Spleen (tissue), 11 donors: Measurements from ENCODE around the gene NRN1L. TPM values are rescaled to one million over a fixed set of nuclear protein-coding genes. Genes with fewer than 3 reads are reported as not detected.

Experiments
- DNase-seq: peaks from one replicate; pipeline ENCODE4 v3.0.0-alpha.2; 2020
- H3K27ac ChIP-seq, 8 donors: fragments of 200-600 bp; sonication (generic) in 7 of 8; 1 replicate in 4 of 8; 2 replicates in 4 of 8; pipeline versions ENCODE4 v1.5.0 to v1.8.0; 2016 to 2021; ENCODE audit warnings: inconsistent platforms in 4 of 8, mild to moderate bottlenecking in 4 of 8, moderate library complexity in 1 of 8
- H3K27me3 ChIP-seq, 7 donors: fragments of 200-600 bp; sonication (generic) in 6 of 7; replicated peaks in 1 of 7; 1 replicate in 4 of 7; 2 replicates in 3 of 7; pipeline versions ENCODE4 v1.5.0 to v1.8.0; 2016 to 2021; ENCODE audit warnings: inconsistent platforms in 3 of 7, mild to moderate bottlenecking in 1 of 7
- H3K36me3 ChIP-seq, 6 donors: fragments of 200-600 bp; sonication (generic) in 5 of 6; 1 replicate in 4 of 6; 2 replicates in 2 of 6; pipeline versions ENCODE4 v1.5.0 to v1.8.0; 2016 to 2021; ENCODE audit warnings: inconsistent platforms in 2 of 6
- H3K4me1 ChIP-seq, 6 donors: fragments of 200-600 bp; sonication (generic) in 5 of 6; 1 replicate in 3 of 6; 2 replicates in 3 of 6; pipeline versions ENCODE4 v1.5.0 to v1.8.0; 2016 to 2021; ENCODE audit warnings: inconsistent platforms in 3 of 6
- H3K4me3 ChIP-seq, 8 donors: fragments of 200-600 bp; sonication (generic) in 7 of 8; 1 replicate in 4 of 8; 2 replicates in 4 of 8; pipeline versions ENCODE4 v1.5.0 to v1.8.0; 2016 to 2021; ENCODE audit warnings: inconsistent platforms in 4 of 8, mild to moderate bottlenecking in 4 of 8, moderate library complexity in 2 of 8
- H3K9me3 ChIP-seq, 8 donors: fragments of 200-600 bp; sonication (generic) in 7 of 8; 1 replicate in 4 of 8; 2 replicates in 4 of 8; pipeline versions ENCODE4 v1.5.0 to v1.8.0; 2016 to 2021; ENCODE audit warnings: inconsistent platforms in 4 of 8
- CTCF ChIP-seq, 11 experiments: fragments of 200-600 bp in 7 of 11; fragments of 450-650 bp in 4 of 11; sonication (generic) in 4 of 11; IDR thresholded peaks in 8 of 11; conservative IDR thresholded peaks in 3 of 11; 1 replicate in 7 of 11; 2 replicates in 4 of 11; pipeline versions ENCODE4 v1.4.0 to v1.8.0; 2016 to 2021; ENCODE audit warnings: antibody characterized with exemption in 11 of 11, inconsistent platforms in 4 of 11, mild to moderate bottlenecking in 1 of 11
- POLR2A ChIP-seq, 3 donors: fragments of 450-650 bp; IDR thresholded peaks; one replicate each; pipeline ENCODE4 v1.5.1; 2017; ENCODE audit warnings: antibody characterized with exemption in 3 of 3, mild to moderate bottlenecking in 1 of 3
- POLR2AphosphoS5 ChIP-seq, 3 donors: sonication (generic); formaldehyde crosslinking; IDR thresholded peaks; one replicate each; pipeline ENCODE4 v1.5.1; 2017; ENCODE audit warnings: antibody characterized with exemption in 3 of 3
- WGBS, 5 donors: extraction: QIAGEN DNeasy Blood & Tissue Kit in 3 of 5; methylation state at CpG; one replicate each; pipeline versions ENCODE4 v1.1.5 to v1.1.7; 2013 to 2018; 5-methylcytosine and 5-hydroxymethylcytosine counted together
- intact Hi-C: fragments of 100-400 bp; cut with DNase I; formaldehyde crosslinking; loops from one replicate; pipeline ENCODE4 v1.15.0; 2023; ENCODE audit warnings: low total_unique reads
- polyA plus RNA-seq, 3 donors: library from polyadenylated mRNA; stranded (reverse); fragments of 200-250 nt; gene quantifications; one replicate each; pipeline ENCODE4 v1.2.1, GENCODE V29; 2013
- total RNA-seq, 7 donors: library from RNA; depleted of rRNA in 3 of 7; stranded (reverse); fragments of >200 nt in 3 of 7; fragmentation: NEBNext Ultra II Directional in 4 of 7; extraction: Animal tissue kit (Norgen Biotek cat#: 25700) in 4 of 7; gene quantifications; one replicate each; pipeline versions ENCODE4 v1.1.0 to v1.2.1, GENCODE V29; 2016 to 2021
- donor health status: healthy with polysubstance abuse.
- donor health status: DM: no; HTN: no; CAD: no; lungs with moderate emphysema.
- donor health status: DM: no; HTN: no; CAD: no.
- donor health status: Bipolar disorder and iron deficiency.
- donor health status: healthy.
- donor health status: DM: no; HTN: no; CAD: no.
- donor health status: DM: yes; HTN: yes; CAD: no.

NRN1L gene
- total and polyA plus RNA-seq, 10 donors, result 0.60 to 6.2 (median 3.0) TPM; not detected in 2

GRCh38 chr16:67847064-67847861 is 37.4 kb upstream of the NRN1L start, which contains the start of gene CENPT:
CENPT (minus strand) TSS chr16:67847693; CDS start chr16:67833859, 13,834 bp downstream.
- peaks cover 40 to 91% (median 66%) of the 10 kb centered on the region in 6 donors for H3K4me1 ChIP-seq
- no peak for DNase-seq
- TF ChIP-seq CTCF (IDR thresholded peaks at IDR 0.05 in 8 of 11, conservative IDR thresholded peaks at IDR 0.05 in 3 of 11) (peak in 1 of 11 experiments; percentile 19), POLR2A (IDR thresholded peaks at IDR 0.05) (no peak)
- intact Hi-C loops, result loop anchor here (10.0 kb wide), 1 partner anchor 88 kb away; the partner anchor contains the start of genes CTRL and PSMB10
- peaks cover 0 to 15% (median 0%) of the 10 kb centered on the region in 6 donors for H3K36me3 ChIP-seq
- H3K9me3 ChIP-seq, result no peaks in the 10 kb centered on the region
- H3K27ac ChIP-seq, result peak within 1 kb of the TSS; percentile 75 to 100 (median 94)
- H3K27me3 ChIP-seq, result no peaks in the 10 kb centered on the region
- H3K4me3 ChIP-seq, result peak within 1 kb of the TSS; percentile 61 to 100 (median 98)
- WGBS, 5 donors, result 0 to 2% (median 1%) methylated on average over 16 to 62 of the region's 62 CpGs

GRCh38 chr16:67848118-67848517 is 36.6 kb upstream of the NRN1L start:
- Histone ChIP-seq H3K36me3 (peaks cover 0 to 15% (median 0%) of the 10 kb centered on the region in 6 donors), H3K27ac (peak overlapping the region in 2 of 8 donors; percentile 95 to 100), H3K4me3 (peak overlapping the region; percentile 61 to 100 (median 98)), H3K4me1 (peaks cover 40 to 90% (median 60%) of the 10 kb centered on the region in 6 donors), H3K9me3 (no peaks in the 10 kb centered on the region), H3K27me3 (no peaks in the 10 kb centered on the region)
- DNase-seq, result no peak
- 76 to 90% (median 85%) methylated on average over 11 of the region's 11 CpGs for WGBS, 5 donors
- no peak for TF ChIP-seq POLR2AphosphoS5 (IDR thresholded peaks at IDR 0.05)
- TF ChIP-seq POLR2A (IDR thresholded peaks at IDR 0.05), result no peak
- no peak for TF ChIP-seq CTCF (IDR thresholded peaks at IDR 0.05 in 8 of 11, conservative IDR thresholded peaks at IDR 0.05 in 3 of 11)
- intact Hi-C loops, result loop anchor here (10.0 kb wide), 1 partner anchor 87 kb away; the partner anchor contains the start of genes CTRL and PSMB10

GRCh38 chr16:67853670-67854069 is 31.0 kb upstream of the NRN1L start:
- no peaks in the 10 kb centered on the region for H3K9me3 ChIP-seq
- peaks cover 0 to 27% (median 0%) of the 10 kb centered on the region in 6 donors for H3K36me3 ChIP-seq
- H3K27ac ChIP-seq, result no peak overlapping the region
- TF ChIP-seq POLR2A (IDR thresholded peaks at IDR 0.05) (no peak), CTCF (IDR thresholded peaks at IDR 0.05 in 8 of 11, conservative IDR thresholded peaks at IDR 0.05 in 3 of 11) (no peak), POLR2AphosphoS5 (IDR thresholded peaks at IDR 0.05) (no peak)
- no peak overlapping the region for H3K4me3 ChIP-seq
- H3K4me1 ChIP-seq, result peaks cover 0 to 83% (median 31%) of the 10 kb centered on the region in 6 donors
- WGBS, 5 donors, result 94 to 100% (median 95%) methylated on average over 3 of the region's 3 CpGs
- no peak for DNase-seq
- intact Hi-C loops, result no loop called here
- no peaks in the 10 kb centered on the region for H3K27me3 ChIP-seq

GRCh38 chr16:67855789-67856188 is 28.9 kb upstream of the NRN1L start:
- H3K27ac ChIP-seq, result no peak overlapping the region
- 76 to 84% (median 81%) methylated on average over 10 of the region's 10 CpGs for WGBS, 5 donors
- no peak for TF ChIP-seq POLR2AphosphoS5 (IDR thresholded peaks at IDR 0.05)
- TF ChIP-seq POLR2A (IDR thresholded peaks at IDR 0.05), result no peak
- TF ChIP-seq CTCF (IDR thresholded peaks at IDR 0.05 in 8 of 11, conservative IDR thresholded peaks at IDR 0.05 in 3 of 11), result no peak
- peaks cover 0 to 20% (median 6%) of the 10 kb centered on the region in 6 donors for H3K36me3 ChIP-seq
- H3K27me3 ChIP-seq, result no peaks in the 10 kb centered on the region
- H3K4me3 ChIP-seq, result no peak overlapping the region
- DNase-seq, result no peak
- no peaks in the 10 kb centered on the region for H3K9me3 ChIP-seq
- intact Hi-C loops, result no loop called here
- peaks cover 0 to 65% (median 20%) of the 10 kb centered on the region in 6 donors for H3K4me1 ChIP-seq
